Suppressor macrophage (primary cell): ENCODE results near the gene CCHCR1.

ENCODE experiments used
- DNase-seq, 4 experiments: peaks; one replicate each; pipeline ENCODE4 v3.0.0-alpha.2; 2020 to 2022

CCHCR1 gene

DNA sequence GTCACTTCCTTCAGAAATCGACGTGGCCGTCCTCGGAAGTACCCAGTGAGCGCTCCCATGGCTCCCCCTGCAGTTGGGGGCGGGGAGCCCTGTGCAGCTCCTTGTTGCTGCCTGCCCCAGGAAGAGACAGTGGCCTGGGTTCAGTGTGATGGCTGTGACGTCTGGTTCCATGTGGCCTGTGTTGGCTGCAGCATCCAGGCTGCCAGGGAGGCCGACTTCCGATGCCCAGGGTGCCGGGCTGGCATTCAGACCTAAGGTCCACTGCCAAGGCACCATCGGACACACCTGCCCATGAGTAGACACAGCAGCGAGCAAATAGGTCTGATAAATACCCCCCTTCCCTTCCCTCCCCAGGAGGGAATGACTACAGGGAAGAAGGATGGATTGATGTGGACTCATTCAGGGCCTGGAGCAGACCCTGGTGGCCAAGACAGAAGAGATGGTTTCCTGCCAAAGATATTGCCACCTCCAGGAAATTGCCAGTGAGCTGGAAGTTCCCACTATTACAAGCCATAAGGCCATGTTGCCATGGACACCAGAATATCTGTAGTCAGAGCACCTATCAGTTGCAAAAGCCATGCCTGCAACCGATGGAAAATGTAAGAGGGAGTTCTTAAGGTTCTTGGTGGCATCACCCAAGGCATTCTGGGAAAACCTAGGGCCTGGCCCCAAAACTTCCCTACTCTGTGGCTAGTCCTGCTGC lies 5.0 kb upstream of the CCHCR1 start:
- no peak for DNase-seq

GRCh38 chr6:31161216-31162126 lies 3.9 kb upstream of the CCHCR1 start:
- no peak for DNase-seq

DNA sequence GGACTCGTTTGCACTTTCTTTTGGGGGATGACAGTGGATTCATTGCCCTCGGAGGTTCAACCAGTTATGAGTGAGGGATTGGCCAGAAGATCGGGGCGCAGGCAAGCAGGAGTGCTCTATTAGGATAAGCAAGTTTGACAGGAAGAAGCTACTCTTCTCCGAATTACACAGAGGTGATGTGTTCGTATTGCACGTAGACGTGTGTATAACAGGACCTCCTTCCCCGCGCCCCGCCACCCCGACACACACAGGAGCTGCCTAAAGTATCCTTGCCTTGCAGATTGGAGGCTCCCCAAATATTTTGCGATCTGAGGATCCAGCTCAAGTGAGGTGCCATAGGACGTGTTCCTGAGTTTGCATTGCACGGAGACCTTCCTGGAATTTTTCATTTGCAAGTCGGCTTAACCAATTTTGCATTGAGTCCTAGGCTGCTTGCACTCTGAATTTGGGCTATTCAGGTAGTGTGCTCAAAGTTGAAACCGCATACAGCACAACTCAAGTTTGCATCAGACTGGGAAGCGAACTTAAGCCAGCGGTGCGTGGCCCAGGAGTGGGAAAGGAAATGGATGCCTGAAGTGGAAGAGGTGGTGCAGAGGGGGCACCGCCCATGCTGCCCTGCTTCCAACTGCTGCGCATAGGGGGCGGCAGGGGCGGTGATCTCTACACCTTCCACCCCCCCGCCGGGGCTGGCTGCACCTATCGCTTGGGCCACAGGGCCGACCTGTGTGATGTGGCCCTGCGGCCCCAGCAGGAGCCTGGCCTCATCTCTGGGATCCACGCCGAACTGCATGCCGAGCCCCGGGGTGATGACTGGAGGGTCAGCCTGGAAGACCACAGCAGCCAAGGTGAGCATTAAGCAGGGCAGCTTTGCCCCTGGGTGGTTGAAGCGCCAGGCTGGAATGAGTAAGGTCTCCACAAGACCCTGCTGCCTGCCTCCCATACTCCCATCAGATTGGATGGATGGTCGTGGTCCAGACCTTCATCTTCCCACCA lies 1.6 kb upstream of the CCHCR1 start:
- DNase-seq = peak in 1 of 4 experiments; percentile 9

DNA sequence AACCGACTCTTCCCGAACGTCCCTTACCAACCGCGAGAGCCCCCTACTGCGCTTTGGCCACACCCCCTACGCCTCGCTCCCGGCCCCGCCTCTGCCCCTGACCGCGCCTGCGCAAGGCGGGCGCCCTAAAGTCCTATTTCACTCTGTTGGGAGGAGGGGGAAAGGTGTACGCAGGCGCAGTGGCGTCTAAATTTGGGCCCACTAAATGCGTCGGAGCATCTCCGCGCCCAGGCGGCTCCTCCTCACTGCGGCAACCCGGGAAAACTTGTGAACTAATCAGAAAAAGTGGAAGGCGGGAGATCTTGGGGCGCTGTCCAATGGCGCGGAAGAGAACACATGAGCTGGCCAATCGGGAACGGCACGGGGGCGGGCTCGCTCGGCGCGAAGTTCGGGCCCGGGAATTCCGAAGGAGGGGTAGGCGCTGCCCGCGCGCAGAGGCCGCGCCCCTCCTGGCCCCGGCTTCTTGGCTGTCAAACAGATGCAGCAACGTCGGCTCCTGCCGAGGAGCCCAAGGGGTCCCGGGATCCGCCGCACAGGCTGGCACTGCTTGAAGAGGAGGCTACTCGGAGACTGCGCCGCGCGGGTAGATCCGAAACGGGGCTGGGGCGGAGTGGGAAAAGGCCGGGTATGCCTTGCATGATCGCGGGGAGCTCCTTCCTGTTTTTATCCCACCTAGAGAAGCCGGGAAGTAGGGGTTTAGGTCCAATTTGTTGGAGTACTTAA lies 699 bp upstream of the CCHCR1 start, which contains the start of gene TCF19:
Gene TCF19 (plus strand): TSS at position 450 of the 723 bp plus-strand sequence. CDS start 881 bp downstream, outside the sequence.
- peak; percentile 99 to 100 (median 99) for DNase-seq

DNA sequence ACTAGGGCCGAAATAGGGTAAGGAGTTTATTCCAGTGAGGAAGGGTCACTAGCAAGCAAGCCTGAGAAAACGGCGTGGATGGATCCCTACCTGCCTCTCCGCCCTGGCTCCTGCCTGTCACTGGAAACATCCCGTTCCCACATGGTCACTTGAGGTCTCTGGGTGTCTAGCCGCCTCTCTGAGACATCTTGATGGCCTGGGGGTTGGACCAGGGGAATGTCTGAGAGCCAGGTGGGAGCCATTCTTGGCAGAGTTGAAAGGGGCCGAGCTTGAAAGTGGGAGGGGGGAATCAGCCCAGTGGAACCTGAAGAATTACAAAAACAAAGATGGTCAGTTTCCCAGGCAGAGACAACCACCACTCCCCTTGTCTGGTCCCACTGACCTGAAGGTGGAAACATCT lies 961 bp downstream of the CCHCR1 start:
- no peak for DNase-seq

DNA sequence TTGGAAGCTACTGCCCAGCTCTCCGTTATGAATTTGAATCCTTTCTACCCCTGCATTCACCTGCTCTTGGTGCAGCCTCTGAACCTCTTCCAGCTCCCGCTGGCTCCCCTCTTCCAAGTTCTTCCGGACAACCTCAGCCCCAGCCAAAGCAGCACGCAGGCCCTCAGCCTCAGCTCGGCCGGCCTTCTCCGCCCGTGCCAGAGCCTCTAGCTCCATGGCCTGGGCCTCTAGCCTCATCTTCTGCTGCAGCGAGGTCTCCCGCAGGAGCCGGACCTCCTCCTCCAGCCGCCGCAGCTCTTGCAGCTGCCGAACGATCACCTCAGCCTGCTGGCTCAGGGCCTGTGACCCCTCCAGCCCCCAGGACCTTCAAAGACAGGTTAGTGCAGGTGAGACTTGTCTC lies 3.2 kb downstream of the CCHCR1 start:
- DNase-seq = no peak

DNA sequence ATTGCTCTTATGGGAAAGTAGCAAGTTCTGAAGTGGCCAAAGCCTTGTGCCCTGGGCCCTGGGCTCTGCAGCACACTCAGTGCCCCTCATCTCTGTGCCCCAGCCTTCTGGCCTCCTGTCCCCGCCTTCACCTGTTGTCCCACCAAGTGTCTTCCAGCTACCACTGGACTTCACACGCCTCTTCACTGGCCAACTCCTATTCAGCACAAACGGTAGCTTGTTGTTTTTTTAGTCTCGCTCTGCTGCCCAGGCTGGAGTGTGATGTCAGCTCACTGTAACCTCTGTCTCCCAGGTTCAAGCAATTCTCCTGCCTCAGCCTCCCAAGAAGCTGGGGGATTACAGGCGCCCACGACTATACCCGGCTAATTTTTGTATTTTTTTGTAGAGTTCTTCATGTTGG lies 4.8 kb downstream of the CCHCR1 start:
- DNase-seq = no peak

DNA sequence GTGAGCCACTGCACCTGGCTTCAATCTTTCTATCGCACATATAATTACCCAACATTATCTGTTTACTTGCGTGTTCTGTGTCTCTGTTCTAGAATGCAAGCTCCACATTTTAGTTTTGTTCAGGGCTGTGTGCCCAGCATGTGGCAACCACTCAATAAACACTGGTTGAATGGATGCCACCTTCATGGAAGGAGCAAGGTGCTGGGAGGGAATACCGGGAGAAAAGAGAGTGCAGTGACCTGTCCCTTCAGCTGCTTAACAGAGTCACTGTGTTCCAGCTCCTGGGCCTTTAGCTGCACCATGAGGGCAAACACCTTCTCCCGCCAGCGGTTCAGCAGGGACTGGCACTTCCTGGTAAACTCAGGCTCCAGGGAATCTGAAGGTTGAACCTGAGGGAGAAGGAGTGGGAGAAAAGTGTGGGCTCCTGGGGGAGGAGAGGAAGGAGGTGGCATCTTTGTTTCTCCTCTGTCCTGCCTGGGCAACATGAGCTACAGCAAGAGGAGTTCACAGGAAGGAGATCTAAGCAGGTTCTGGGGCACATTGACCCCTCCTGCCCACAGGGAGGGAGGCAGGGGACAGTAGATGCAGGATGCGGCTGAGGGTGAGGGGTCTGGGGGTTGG lies 7.7 kb downstream of the CCHCR1 start:
- DNase-seq = no peak

- DNase-seq = no peak
Observed at GRCh38 chr6:31145386-31145785, 12.2 kb downstream of the CCHCR1 start.

- no peak for DNase-seq
Observed at GRCh38 chr6:31144970-31145340, 12.6 kb downstream of the CCHCR1 start.

DNA sequence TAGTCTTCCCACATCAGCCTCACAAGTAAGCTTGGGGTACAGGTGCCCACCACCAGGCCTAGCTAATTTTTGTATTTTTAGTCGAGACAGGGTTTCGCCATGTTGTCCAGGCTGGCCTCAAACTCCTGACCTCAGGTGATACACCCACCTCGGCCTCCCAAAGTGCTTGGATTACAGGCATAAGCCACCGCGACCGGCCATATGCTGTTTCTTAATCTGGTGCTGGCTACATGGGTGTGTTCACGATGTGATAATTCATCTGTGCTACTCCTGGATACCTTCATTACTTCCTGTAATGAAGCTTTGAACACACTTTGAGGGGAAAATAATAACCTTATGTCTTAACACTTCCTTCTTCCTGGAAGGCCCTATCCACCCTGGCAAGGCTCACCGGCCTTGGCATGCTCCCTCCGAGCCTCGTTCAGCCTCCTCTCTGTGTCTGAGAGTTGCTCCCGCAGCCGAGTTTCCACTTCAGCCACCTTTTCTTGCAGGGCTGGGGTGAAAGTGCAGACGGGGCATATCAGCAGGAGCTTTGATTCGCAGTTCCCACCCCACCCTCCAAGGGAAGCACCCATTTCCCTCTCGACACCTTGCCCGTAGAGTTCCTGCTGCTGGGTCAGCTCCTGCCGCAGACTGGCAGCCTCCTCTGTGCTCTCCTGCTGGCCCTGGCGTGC lies 13.2 kb downstream of the CCHCR1 start:
- DNase-seq = no peak

DNA sequence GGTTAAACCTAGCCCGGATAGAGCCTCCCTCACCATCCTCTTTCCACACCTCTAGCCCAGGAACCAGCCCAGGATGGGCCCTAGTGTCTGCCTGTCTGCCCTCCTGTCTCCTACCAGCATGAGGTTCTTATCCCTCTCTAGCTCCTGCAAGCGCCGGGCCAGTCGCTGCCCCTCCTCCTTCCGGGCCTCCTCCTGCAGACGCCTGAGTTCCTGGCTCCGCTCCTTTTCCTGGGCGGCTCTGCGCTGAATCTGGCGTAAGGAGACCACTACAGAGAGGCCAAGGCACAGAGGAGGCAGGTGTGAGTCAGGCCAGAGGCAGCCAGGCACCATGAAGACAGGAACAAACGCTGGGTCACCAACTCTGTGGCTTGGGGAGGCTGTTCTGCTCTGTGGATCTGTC lies 14.5 kb downstream of the CCHCR1 start:
- no peak for DNase-seq

DNA sequence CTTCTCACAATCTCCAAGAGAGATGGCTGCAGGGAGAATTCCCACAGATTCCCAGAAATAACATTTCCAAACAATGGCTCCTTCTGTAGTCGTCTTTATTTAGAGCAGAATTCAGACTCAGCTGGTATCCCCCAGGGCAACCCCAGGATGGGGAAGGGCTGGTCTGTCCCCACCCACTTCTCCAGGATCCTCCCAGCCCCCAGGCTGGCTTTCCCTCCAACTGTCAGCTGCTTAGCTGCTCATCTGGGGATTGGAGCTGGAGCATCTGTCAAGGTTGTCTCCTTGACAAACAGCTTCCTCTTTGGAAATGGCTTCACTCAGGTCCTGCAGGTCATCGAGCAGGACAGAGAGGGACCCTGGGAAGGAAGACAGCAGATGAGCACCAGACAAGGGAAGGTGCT lies 15.2 kb downstream of the CCHCR1 start:
- DNase-seq = no peak

GRCh38 chr6:31140643-31141042 lies 17.0 kb downstream of the CCHCR1 start:
- no peak for DNase-seq

GRCh38 chr6:31139599-31139998 lies 18.0 kb downstream of the CCHCR1 start:
- no peak for DNase-seq

GRCh38 chr6:31138982-31139381 lies 18.6 kb downstream of the CCHCR1 start, which contains the start of gene PSORS1C2:
Gene PSORS1C2, minus strand, starts transcription at chr6:31139066. Its CDS starts 40 bp downstream, at chr6:31139026.
- no peak for DNase-seq

DNA sequence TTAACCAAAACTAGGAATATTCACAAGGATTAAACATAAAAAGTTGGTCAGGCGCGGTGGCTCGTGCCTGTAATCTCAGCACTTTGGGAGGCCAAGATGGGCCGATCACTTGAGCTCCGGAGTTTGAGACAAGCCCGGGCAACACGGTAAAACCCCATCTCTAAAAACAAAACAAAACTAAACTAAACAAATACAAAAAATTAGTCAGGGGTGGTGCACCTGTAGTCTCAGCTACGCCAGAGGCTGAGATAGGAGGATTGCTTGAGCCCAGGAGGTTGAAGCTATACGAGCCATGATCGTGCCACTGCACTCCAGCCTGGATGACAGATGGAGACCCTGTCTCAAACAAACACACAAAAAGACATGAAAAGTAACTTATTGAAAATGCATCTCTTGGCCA lies 21.9 kb downstream of the CCHCR1 start:
- no peak for DNase-seq

DNA sequence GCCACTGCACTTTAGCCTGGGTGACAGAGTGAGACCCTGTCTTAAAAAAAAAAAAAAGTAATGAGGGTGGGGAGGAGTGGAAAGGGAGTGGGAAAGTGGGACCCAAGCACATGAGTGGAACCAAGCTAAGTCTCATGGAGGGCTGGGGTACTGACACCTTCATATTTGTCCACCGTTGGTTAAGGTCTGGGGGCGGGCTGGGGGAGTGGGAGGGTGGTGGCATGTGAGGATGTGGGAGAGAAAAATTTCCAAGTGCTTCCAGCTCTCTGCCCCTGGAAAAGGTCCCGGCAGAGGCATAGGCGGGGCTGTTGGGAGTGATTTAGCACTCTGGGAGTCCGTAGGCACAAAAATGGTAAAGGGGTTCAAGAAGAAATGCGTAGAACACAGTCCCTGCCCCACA lies 24.8 kb downstream of the CCHCR1 start:
- no peak for DNase-seq

- no peak for DNase-seq
Observed at GRCh38 chr6:31131595-31131994, 26.0 kb downstream of the CCHCR1 start.

DNA sequence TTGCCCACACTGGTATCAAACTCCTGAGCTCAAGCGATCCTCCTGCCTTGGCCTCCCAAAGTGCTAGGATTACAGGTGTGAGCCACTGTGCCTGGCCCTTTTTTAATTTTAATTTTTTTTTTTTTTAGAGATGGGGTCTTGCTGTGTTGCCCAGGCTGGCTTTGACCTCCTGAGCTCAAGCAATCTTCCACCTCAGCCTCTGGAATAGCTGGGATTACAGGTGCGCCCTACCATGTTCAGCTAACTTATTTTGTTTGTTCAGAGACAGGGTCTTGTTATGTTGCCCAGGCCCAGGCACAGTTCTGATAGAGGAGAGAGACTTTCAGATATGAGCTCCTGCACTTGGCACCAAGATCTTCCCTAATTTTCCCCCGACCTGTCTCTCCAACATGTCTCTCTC lies 26.9 kb downstream of the CCHCR1 start:
- DNase-seq = no peak

GRCh38 chr6:31129130-31129529 lies 28.5 kb downstream of the CCHCR1 start:
- no peak for DNase-seq
